NB4 (cell line): ENCODE measurements around the gene CACNG4.

Experiments used
- CTCF ChIP-seq: IDR thresholded peaks from one replicate; pipeline ENCODE4 v1.5.1; 2012; ENCODE audit warnings: low read depth, low read length
- MAX ChIP-seq: IDR thresholded peaks from 2 replicates; pipeline ENCODE4 v1.6.1; 2011; ENCODE audit warnings: low read depth, low read length

GRCh38 chr17:66959641-66960375 is 4.7 kb upstream of the CACNG4 start:
- TF ChIP-seq CTCF (no peak), MAX (no peak)
